ENCODE data around the gene TBC1D8.

GRCh38 chr2:101175991-101176390 is 24.8 kb upstream of the TBC1D8 start:
- TF ChIP-seq POLR2AphosphoS5 (IDR thresholded peaks at IDR 0.05; ENCODE audit: low read depth, low read length) (no peak), POLR2A (IDR thresholded peaks at IDR 0.05; ENCODE audit: low read depth, low read length) (no peak), TAF1 (IDR thresholded peaks at IDR 0.05; ENCODE audit: borderline replicate concordance, low read depth, low read length) (no peak)
